Esophagus (tissue), 2 donors: Measurements from ENCODE around the gene ACSM5. TPM values are rescaled to one million over a fixed set of nuclear protein-coding genes. Genes with fewer than 3 reads are reported as not detected.
"Not testable (repeated sequence)": the region's sequence is repeated elsewhere in the genome, so short reads cannot be mapped to it uniquely, and the experiment has no call there.

ENCODE experiments used
- H3K27ac ChIP-seq, 2 donors: one replicate each; pipeline ENCODE4 v1.5.1; 2013; ENCODE audit warnings: low read depth in 2 of 2, mild to moderate bottlenecking in 2 of 2, inconsistent platforms in 1 of 2, low read length in 1 of 2, moderate library complexity in 1 of 2
- H3K27me3 ChIP-seq, 2 donors: one replicate each; pipeline ENCODE4 v1.6.1; 2013; ENCODE audit warnings: low read length in 2 of 2, control low read depth in 1 of 2, mild to moderate bottlenecking in 1 of 2; ENCODE audit not compliant: insufficient read depth in 2 of 2, control insufficient read depth in 1 of 2
- H3K36me3 ChIP-seq, 2 donors: one replicate each; pipeline ENCODE4 v1.6.1; 2013; ENCODE audit warnings: low read length in 1 of 2; ENCODE audit not compliant: control insufficient read depth in 2 of 2, insufficient read depth in 2 of 2
- H3K4me1 ChIP-seq, 2 donors: one replicate each; pipeline ENCODE4 v1.6.1; 2013; ENCODE audit warnings: low read length in 1 of 2; ENCODE audit not compliant: control insufficient read depth in 2 of 2, insufficient read depth in 2 of 2
- H3K4me3 ChIP-seq, 2 donors: one replicate each; pipeline ENCODE4 v1.5.1; 2013; ENCODE audit warnings: low read length in 2 of 2, mild to moderate bottlenecking in 2 of 2, low read depth in 1 of 2, moderate library complexity in 1 of 2
- H3K9me3 ChIP-seq, 2 donors: one replicate each; pipeline ENCODE4 v1.6.1; 2013; ENCODE audit warnings: mild to moderate bottlenecking in 2 of 2, low read depth in 1 of 2, low read length in 1 of 2, moderate library complexity in 1 of 2; ENCODE audit not compliant: control insufficient read depth in 2 of 2, insufficient read depth in 1 of 2
- WGBS, 2 donors: extraction: QIAGEN DNeasy Blood & Tissue Kit; methylation state at CpG; one replicate each; pipeline ENCODE4 v1.1.7; 2013; 5-methylcytosine and 5-hydroxymethylcytosine counted together
- polyA plus RNA-seq, 2 donors: library from polyadenylated mRNA; stranded (reverse); fragments of 200-250 nt; gene quantifications; one replicate each; pipeline ENCODE4 v1.2.3, GENCODE V29; 2013
- donor health status: healthy with polysubstance abuse.
- donor health status: Bipolar disorder and iron deficiency.

ACSM5 gene
- polyA plus RNA-seq, 2 donors, result 0.26 to 0.58 TPM

- H3K9me3 ChIP-seq, result not testable (repeated sequence)
- 67 to 83% methylated on average over 1 of the region's 1 CpG for WGBS, 2 donors
- H3K27ac ChIP-seq, result peak overlapping the region; percentile 14 to 65
Observed at GRCh38 chr16:20440731-20441130, 31.4 kb downstream of the ACSM5 start.

GRCh38 chr16:20441191-20441590, 31.9 kb downstream of the ACSM5 start:
- 48 to 54% methylated on average over 3 of the region's 3 CpGs for WGBS, 2 donors
- Histone ChIP-seq H3K27ac (no peak overlapping the region), H3K27me3 (no peaks in the 10 kb centered on the region), H3K4me3 (no peak overlapping the region), H3K9me3 (no peaks in the 10 kb centered on the region), H3K4me1 (no peaks in the 10 kb centered on the region), H3K36me3 (no peaks in the 10 kb centered on the region)

More at GRCh38 chr16:20440731-20441130, 31.4 kb downstream of the ACSM5 start:
- not testable (repeated sequence) for H3K36me3 ChIP-seq, H3K4me1 ChIP-seq, H3K4me3 ChIP-seq, H3K27me3 ChIP-seq

- not testable (repeated sequence) for H3K36me3 ChIP-seq, H3K27ac ChIP-seq, H3K4me1 ChIP-seq, H3K4me3 ChIP-seq, H3K9me3 ChIP-seq, H3K27me3 ChIP-seq
- WGBS, 2 donors, result 85 to 88% methylated on average over 2 of the region's 4 CpGs
Observed at GRCh38 chr16:20441859-20442258, 32.5 kb downstream of the ACSM5 start.

- H3K4me1 ChIP-seq, H3K27me3 ChIP-seq: not testable (repeated sequence)
- WGBS, 2 donors, result no CpG with 5 or more reads among the region's 3 CpGs
Observed at GRCh38 chr16:20446652-20447393, 37.5 kb downstream of the ACSM5 start.

GRCh38 chr16:20451364-20451763, 42.0 kb downstream of the ACSM5 start, which contains the start of gene ACSM2A:
ACSM2A (plus strand) TSS chr16:20451521; CDS start chr16:20460115, 8,594 bp downstream.
- WGBS, 2 donors, result 17 to 25% methylated on average over 1 of the region's 1 CpG

More at GRCh38 chr16:20446652-20447393, 37.5 kb downstream of the ACSM5 start:
- not testable (repeated sequence) for H3K36me3 ChIP-seq, H3K4me3 ChIP-seq, H3K9me3 ChIP-seq, H3K27ac ChIP-seq

GRCh38 chr16:20453633-20454032, 44.3 kb downstream of the ACSM5 start:
- H3K27me3 ChIP-seq, H3K9me3 ChIP-seq, H3K4me3 ChIP-seq, H3K27ac ChIP-seq, H3K36me3 ChIP-seq, H3K4me1 ChIP-seq: not testable (repeated sequence)
- WGBS, 2 donors, result 80 to 91% methylated on average over 4 of the region's 5 CpGs

More at GRCh38 chr16:20451364-20451763, 42.0 kb downstream of the ACSM5 start, which contains the start of gene ACSM2A:
- not testable (repeated sequence) for H3K4me3 ChIP-seq, H3K4me1 ChIP-seq, H3K27ac ChIP-seq, H3K36me3 ChIP-seq, H3K9me3 ChIP-seq, H3K27me3 ChIP-seq

GRCh38 chr16:20459227-20459626, 49.9 kb downstream of the ACSM5 start:
- not testable (repeated sequence) for H3K27me3 ChIP-seq, H3K9me3 ChIP-seq, H3K36me3 ChIP-seq, H3K4me3 ChIP-seq, H3K27ac ChIP-seq, H3K4me1 ChIP-seq
- 90 to 91% methylated on average over 2 of the region's 2 CpGs for WGBS, 2 donors

GRCh38 chr16:20460313-20460712, 51.0 kb downstream of the ACSM5 start:
- H3K4me3 ChIP-seq, H3K27me3 ChIP-seq, H3K4me1 ChIP-seq, H3K36me3 ChIP-seq, H3K27ac ChIP-seq, H3K9me3 ChIP-seq: not testable (repeated sequence)
- WGBS, 2 donors, result 77 to 78% methylated on average over 1 to 3 of the region's 4 CpGs

- H3K36me3 ChIP-seq, H3K4me3 ChIP-seq, H3K27me3 ChIP-seq, H3K9me3 ChIP-seq, H3K27ac ChIP-seq, H3K4me1 ChIP-seq: not testable (repeated sequence)
Observed at GRCh38 chr16:20468954-20469353, 59.6 kb downstream of the ACSM5 start.

GRCh38 chr16:20469930-20470329, 60.6 kb downstream of the ACSM5 start:
- H3K27ac ChIP-seq, H3K36me3 ChIP-seq, H3K4me1 ChIP-seq, H3K9me3 ChIP-seq, H3K27me3 ChIP-seq, H3K4me3 ChIP-seq: not testable (repeated sequence)
- 94% methylated on average over 2 of the region's 2 CpGs for WGBS, 2 donors
